SK-N-SH treated with all-trans-retinoic acid at 6 μM for 48 hours (cell line): ENCODE results near the gene MARCHF11.

Experiments
- ATAC-seq: fragments of 200-7000 bp; cut with Tn5 transposase; 3 replicates; pipeline ENCODE4 v1.9.1; 2020; ENCODE audit warnings: mild to moderate bottlenecking, moderate library complexity
- ARNTL ChIP-seq: fragments of 450-650 bp; formaldehyde crosslinking; IDR thresholded peaks from 2 replicates; pipeline ENCODE4 v1.5.0; 2020; ENCODE audit warnings: low read depth, mild to moderate bottlenecking, moderate library complexity, borderline replicate concordance
- BACH2 ChIP-seq: fragments of 250-450 bp; sonication (Bioruptor Pico); IDR thresholded peaks from 2 replicates; pipeline ENCODE4 v1.9.0; 2021; ENCODE audit warnings: mild to moderate bottlenecking, borderline replicate concordance
- CSDC2 ChIP-seq: fragments of 250-450 bp; sonication (Bioruptor Pico); IDR thresholded peaks from 2 replicates; pipeline ENCODE4 v1.5.0; 2020; ENCODE audit warnings: mild to moderate bottlenecking, moderate library complexity
- CSRNP3 ChIP-seq: fragments of 250-450 bp; sonication (Bioruptor Pico); IDR thresholded peaks from 2 replicates; pipeline ENCODE4 v1.5.1; 2021; ENCODE audit warnings: mild to moderate bottlenecking, moderate library complexity
- ESRRG ChIP-seq: fragments of 250-450 bp; sonication (Bioruptor Pico); IDR thresholded peaks from 2 replicates; pipeline ENCODE4 v1.6.1; 2021; ENCODE audit warnings: mild to moderate bottlenecking
- GLIS3 ChIP-seq: fragments of 250-450 bp; sonication (Bioruptor Pico); IDR thresholded peaks from 2 replicates; pipeline ENCODE4 v1.5.0; 2020; ENCODE audit warnings: mild to moderate bottlenecking, moderate library complexity
- ISL1 ChIP-seq: fragments of 250-450 bp; sonication (Bioruptor Pico); IDR thresholded peaks from 2 replicates; pipeline ENCODE4 v2.1.2; 2022; ENCODE audit warnings: mild to moderate bottlenecking, moderate library complexity
- OSR1 ChIP-seq: fragments of 250-450 bp; sonication (Bioruptor Pico); IDR thresholded peaks from 2 replicates; pipeline ENCODE4 v1.8.0; 2022; ENCODE audit warnings: moderate library complexity, mild to moderate bottlenecking, inconsistent platforms
- POU6F1 ChIP-seq: fragments of 250-450 bp; sonication (Bioruptor Pico); IDR thresholded peaks from 2 replicates; pipeline ENCODE4 v1.8.0; 2021; ENCODE audit warnings: low read depth, mild to moderate bottlenecking, moderate library complexity, borderline replicate concordance
- PPARA ChIP-seq: fragments of 250-450 bp; sonication (Bioruptor Pico); IDR thresholded peaks from 2 replicates; pipeline ENCODE4 v1.5.0; 2020; ENCODE audit warnings: mild to moderate bottlenecking, borderline replicate concordance
- RARB ChIP-seq: fragments of 250-450 bp; sonication (Bioruptor Pico); IDR thresholded peaks from 2 replicates; pipeline ENCODE4 v1.8.0; 2021; ENCODE audit warnings: mild to moderate bottlenecking, moderate library complexity
- SNAI2 ChIP-seq: fragments of 250-450 bp; sonication (Bioruptor Pico); IDR thresholded peaks from 2 replicates; pipeline ENCODE4 v1.5.0; 2020; ENCODE audit warnings: mild to moderate bottlenecking, moderate library complexity
- TCF4 ChIP-seq: fragments of 250-450 bp; sonication (Bioruptor Pico); IDR thresholded peaks from 2 replicates; pipeline ENCODE4 v1.8.0; 2021; ENCODE audit warnings: mild to moderate bottlenecking, moderate library complexity, borderline replicate concordance
- TOX ChIP-seq: fragments of 250-450 bp; sonication (Bioruptor Pico); IDR thresholded peaks from 2 replicates; pipeline ENCODE4 v1.8.0; 2021; ENCODE audit warnings: mild to moderate bottlenecking, moderate library complexity, borderline replicate concordance
- ZC3H10 ChIP-seq: fragments of 250-450 bp; sonication (Bioruptor Pico); IDR thresholded peaks from 2 replicates; pipeline ENCODE4 v1.5.1; 2021; ENCODE audit warnings: mild to moderate bottlenecking, moderate library complexity
- ZFP3 ChIP-seq: fragments of 250-450 bp; sonication (Bioruptor Pico); IDR thresholded peaks from 2 replicates; pipeline ENCODE4 v1.5.0; 2020; ENCODE audit warnings: mild to moderate bottlenecking, moderate library complexity
- ZFP30 ChIP-seq: fragments of 450-650 bp; formaldehyde crosslinking; IDR thresholded peaks from 2 replicates; pipeline ENCODE4 v1.5.0; 2022; ENCODE audit warnings: mild to moderate bottlenecking, moderate library complexity
- ZNF565 ChIP-seq: fragments of 450-650 bp; formaldehyde crosslinking; conservative IDR thresholded peaks from 2 replicates; pipeline ENCODE4 v1.5.0; 2020; ENCODE audit warnings: low read depth, mild to moderate bottlenecking, moderate library complexity
- ZNF70 ChIP-seq: fragments of 450-650 bp; formaldehyde crosslinking; IDR thresholded peaks from 2 replicates; pipeline ENCODE4 v1.5.0; 2020; ENCODE audit warnings: mild to moderate bottlenecking, moderate library complexity
- ZNF8 ChIP-seq: fragments of 450-650 bp; formaldehyde crosslinking; IDR thresholded peaks from 2 replicates; pipeline ENCODE4 v1.5.0; 2020; ENCODE audit warnings: mild to moderate bottlenecking, moderate library complexity
- TF ChIP-seq, protein P1 (sequence below): fragments of 250-450 bp; sonication (Bioruptor Pico); IDR thresholded peaks from 2 replicates; pipeline ENCODE4 v1.5.0; 2020; ENCODE audit warnings: mild to moderate bottlenecking, moderate library complexity
- TF ChIP-seq, protein P2 (sequence below): fragments of 250-450 bp; sonication (Bioruptor Pico); IDR thresholded peaks from 2 replicates; pipeline ENCODE4 v1.8.0; 2020; ENCODE audit warnings: mild to moderate bottlenecking, moderate library complexity, borderline replicate concordance
- TF ChIP-seq, protein P3 (sequence below): fragments of 250-450 bp; sonication (Bioruptor Pico); IDR thresholded peaks from 2 replicates; pipeline ENCODE4 v1.5.1; 2020; ENCODE audit warnings: low read depth, mild to moderate bottlenecking, moderate library complexity

The MARCHF11 gene

DNA sequence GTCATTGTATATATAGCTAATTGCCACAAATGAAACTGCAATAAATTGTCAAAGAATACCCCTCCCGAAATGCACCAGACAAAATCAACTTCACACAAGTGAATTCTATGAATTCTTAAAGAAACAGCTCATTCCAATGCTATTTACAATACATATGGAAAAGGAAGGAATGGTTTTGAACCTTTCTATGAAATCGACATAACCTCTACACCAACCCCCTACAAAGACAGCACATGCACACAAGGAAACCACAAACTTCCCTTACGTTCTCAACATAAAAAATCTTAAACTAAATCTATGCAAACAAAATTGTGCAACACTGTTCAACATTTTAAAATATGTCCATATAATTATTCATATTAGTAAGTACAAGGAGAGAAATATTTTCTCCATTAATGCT is 39.2 kb downstream of the MARCHF11 start:
- no peak for ATAC-seq
- TF ChIP-seq CSRNP3 (CRISPR knock-in tag) (no peak), ZNF8 (no peak), CSDC2 (CRISPR knock-in tag) (no peak), ZFP3 (CRISPR knock-in tag) (no peak), ZNF70 (no peak), ESRRG (CRISPR knock-in tag) (no peak), ZFP30 (CRISPR knock-in tag) (no peak), PPARA (no peak), ZNF565 (CRISPR knock-in tag) (no peak), GLIS3 (no peak), TCF4 (no peak), TOX (no peak), ZC3H10 (CRISPR knock-in tag) (no peak), BACH2 (CRISPR knock-in tag) (no peak), ISL1 (no peak)
- TF ChIP-seq, protein P1, sequence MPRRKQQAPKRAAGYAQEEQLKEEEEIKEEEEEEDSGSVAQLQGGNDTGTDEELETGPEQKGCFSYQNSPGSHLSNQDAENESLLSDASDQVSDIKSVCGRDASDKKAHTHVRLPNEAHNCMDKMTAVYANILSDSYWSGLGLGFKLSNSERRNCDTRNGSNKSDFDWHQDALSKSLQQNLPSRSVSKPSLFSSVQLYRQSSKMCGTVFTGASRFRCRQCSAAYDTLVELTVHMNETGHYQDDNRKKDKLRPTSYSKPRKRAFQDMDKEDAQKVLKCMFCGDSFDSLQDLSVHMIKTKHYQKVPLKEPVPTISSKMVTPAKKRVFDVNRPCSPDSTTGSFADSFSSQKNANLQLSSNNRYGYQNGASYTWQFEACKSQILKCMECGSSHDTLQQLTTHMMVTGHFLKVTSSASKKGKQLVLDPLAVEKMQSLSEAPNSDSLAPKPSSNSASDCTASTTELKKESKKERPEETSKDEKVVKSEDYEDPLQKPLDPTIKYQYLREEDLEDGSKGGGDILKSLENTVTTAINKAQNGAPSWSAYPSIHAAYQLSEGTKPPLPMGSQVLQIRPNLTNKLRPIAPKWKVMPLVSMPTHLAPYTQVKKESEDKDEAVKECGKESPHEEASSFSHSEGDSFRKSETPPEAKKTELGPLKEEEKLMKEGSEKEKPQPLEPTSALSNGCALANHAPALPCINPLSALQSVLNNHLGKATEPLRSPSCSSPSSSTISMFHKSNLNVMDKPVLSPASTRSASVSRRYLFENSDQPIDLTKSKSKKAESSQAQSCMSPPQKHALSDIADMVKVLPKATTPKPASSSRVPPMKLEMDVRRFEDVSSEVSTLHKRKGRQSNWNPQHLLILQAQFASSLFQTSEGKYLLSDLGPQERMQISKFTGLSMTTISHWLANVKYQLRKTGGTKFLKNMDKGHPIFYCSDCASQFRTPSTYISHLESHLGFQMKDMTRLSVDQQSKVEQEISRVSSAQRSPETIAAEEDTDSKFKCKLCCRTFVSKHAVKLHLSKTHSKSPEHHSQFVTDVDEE = no peak
- TF ChIP-seq, protein P2, sequence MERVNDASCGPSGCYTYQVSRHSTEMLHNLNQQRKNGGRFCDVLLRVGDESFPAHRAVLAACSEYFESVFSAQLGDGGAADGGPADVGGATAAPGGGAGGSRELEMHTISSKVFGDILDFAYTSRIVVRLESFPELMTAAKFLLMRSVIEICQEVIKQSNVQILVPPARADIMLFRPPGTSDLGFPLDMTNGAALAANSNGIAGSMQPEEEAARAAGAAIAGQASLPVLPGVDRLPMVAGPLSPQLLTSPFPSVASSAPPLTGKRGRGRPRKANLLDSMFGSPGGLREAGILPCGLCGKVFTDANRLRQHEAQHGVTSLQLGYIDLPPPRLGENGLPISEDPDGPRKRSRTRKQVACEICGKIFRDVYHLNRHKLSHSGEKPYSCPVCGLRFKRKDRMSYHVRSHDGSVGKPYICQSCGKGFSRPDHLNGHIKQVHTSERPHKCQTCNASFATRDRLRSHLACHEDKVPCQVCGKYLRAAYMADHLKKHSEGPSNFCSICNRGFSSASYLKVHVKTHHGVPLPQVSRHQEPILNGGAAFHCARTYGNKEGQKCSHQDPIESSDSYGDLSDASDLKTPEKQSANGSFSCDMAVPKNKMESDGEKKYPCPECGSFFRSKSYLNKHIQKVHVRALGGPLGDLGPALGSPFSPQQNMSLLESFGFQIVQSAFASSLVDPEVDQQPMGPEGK (CRISPR knock-in tag) = no peak
- TF ChIP-seq, protein P3, sequence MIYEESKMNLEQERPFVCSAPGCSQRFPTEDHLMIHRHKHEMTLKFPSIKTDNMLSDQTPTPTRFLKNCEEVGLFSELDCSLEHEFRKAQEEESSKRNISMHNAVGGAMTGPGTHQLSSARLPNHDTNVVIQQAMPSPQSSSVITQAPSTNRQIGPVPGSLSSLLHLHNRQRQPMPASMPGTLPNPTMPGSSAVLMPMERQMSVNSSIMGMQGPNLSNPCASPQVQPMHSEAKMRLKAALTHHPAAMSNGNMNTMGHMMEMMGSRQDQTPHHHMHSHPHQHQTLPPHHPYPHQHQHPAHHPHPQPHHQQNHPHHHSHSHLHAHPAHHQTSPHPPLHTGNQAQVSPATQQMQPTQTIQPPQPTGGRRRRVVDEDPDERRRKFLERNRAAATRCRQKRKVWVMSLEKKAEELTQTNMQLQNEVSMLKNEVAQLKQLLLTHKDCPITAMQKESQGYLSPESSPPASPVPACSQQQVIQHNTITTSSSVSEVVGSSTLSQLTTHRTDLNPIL (CRISPR knock-in tag) = no peak

DNA sequence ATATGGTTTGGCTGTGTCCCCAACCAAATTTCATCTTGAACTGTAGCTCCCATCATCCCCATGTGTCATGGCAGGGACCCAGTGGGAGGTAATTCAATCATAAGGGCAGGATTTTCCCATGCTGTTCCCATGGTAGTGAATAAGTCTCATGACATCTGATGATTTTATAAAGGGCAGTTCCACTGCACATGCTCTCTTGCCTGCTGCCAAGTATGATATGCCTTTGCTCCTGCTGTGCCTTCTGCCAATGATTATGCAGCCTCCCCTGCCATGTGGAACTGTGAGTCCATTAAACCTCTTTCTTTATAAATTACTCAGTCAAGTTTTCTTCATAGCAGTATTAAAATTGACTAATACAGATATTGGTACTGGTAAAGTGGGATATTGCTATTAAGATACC is 42.4 kb downstream of the MARCHF11 start:
- ATAC-seq = no peak
- TF ChIP-seq, protein P1 = no peak
- no peak for TF ChIP-seq ZNF8
- TF ChIP-seq RARB = no peak
- TF ChIP-seq ARNTL = no peak
- TF ChIP-seq ZNF565 (CRISPR knock-in tag) = no peak
- TF ChIP-seq CSDC2 (CRISPR knock-in tag) = no peak
- TF ChIP-seq ESRRG (CRISPR knock-in tag) = no peak
- no peak for TF ChIP-seq ZFP30 (CRISPR knock-in tag)
- TF ChIP-seq, protein P2 (CRISPR knock-in tag) = no peak
- no peak for TF ChIP-seq ZNF70
- TF ChIP-seq OSR1 (CRISPR knock-in tag) = no peak
- TF ChIP-seq TOX = no peak
- no peak for TF ChIP-seq SNAI2 (CRISPR knock-in tag)
- no peak for TF ChIP-seq PPARA
- no peak for TF ChIP-seq POU6F1 (CRISPR knock-in tag)
- TF ChIP-seq CSRNP3 (CRISPR knock-in tag) = no peak
- TF ChIP-seq TCF4 = no peak
- TF ChIP-seq, protein P3 (CRISPR knock-in tag) = no peak
